ENCODE measurements around the gene C4orf36. TPM values are rescaled to one million over a fixed set of nuclear protein-coding genes. Genes with fewer than 3 reads are reported as not detected.

The C4orf36 gene
- total RNA-seq, 1 experiment from 2014 or later, result 5.3 TPM

- no TSS peak for BruUV-seq (replicated peaks)
- TF ChIP-seq CTCF (conservative IDR thresholded peaks at IDR 0.05; ENCODE audit: low read depth, low read length) (no peak), EZH2 (IDR thresholded peaks at IDR 0.05; ENCODE audit: borderline replicate concordance, low read depth, low read length, poor library complexity, severe bottlenecking) (no peak)
- Histone ChIP-seq H3K4me1 (ENCODE audit: insufficient read depth, low read length, poor library complexity, severe bottlenecking) (peaks cover 9% of the 10 kb centered on the region), H3K9me3 (ENCODE audit: low read depth, low read length, poor library complexity, severe bottlenecking) (no peaks in the 10 kb centered on the region), H3K36me3 (ENCODE audit: insufficient read depth, low read length, poor library complexity, severe bottlenecking) (no peaks in the 10 kb centered on the region), H3K4me3 (ENCODE audit: low read depth, low read length, poor library complexity, severe bottlenecking) (no peak overlapping the region), H3K27me3 (replicated peaks; ENCODE audit: insufficient read depth, low read depth, low read length, poor library complexity) (no peaks in the 10 kb centered on the region), H3K27ac (ENCODE audit: low read depth, low read length, poor library complexity, severe bottlenecking) (no peak overlapping the region)
- CTCF ChIA-PET, result no interaction called here
- intact Hi-C loops (cut with micrococcal nuclease; ENCODE audit: unreplicated experiment), result no loop called here
- POLR2A ChIA-PET (ENCODE audit: low non-redundant PET), result no interaction called here
- DNase-seq (ENCODE audit: low spot score), result no peak
Measured at GRCh38 chr4:86927843-86928395, 35.7 kb upstream of the C4orf36 start.

GRCh38 chr4:86926435-86927086, 34.3 kb upstream of the C4orf36 start:
- H3K36me3 ChIP-seq (ENCODE audit: insufficient read depth, low read length, poor library complexity, severe bottlenecking), result no peaks in the 10 kb centered on the region
- ChIA-PET CTCF (no interaction called here), POLR2A (ENCODE audit: low non-redundant PET) (no interaction called here)
- H3K9me3 ChIP-seq (ENCODE audit: low read depth, low read length, poor library complexity, severe bottlenecking), result no peaks in the 10 kb centered on the region
- BruUV-seq (replicated peaks), result no TSS peak
- H3K4me3 ChIP-seq (ENCODE audit: low read depth, low read length, poor library complexity, severe bottlenecking), result no peak overlapping the region
- H3K4me1 ChIP-seq (ENCODE audit: insufficient read depth, low read length, poor library complexity, severe bottlenecking), result peaks cover 13% of the 10 kb centered on the region
- no peaks in the 10 kb centered on the region for H3K27me3 ChIP-seq (replicated peaks; ENCODE audit: insufficient read depth, low read depth, low read length, poor library complexity)
- DNase-seq (ENCODE audit: low spot score), result no peak
- H3K27ac ChIP-seq (ENCODE audit: low read depth, low read length, poor library complexity, severe bottlenecking), result no peak overlapping the region
- intact Hi-C loops (cut with micrococcal nuclease; ENCODE audit: unreplicated experiment), result no loop called here
- TF ChIP-seq EZH2 (IDR thresholded peaks at IDR 0.05; ENCODE audit: borderline replicate concordance, low read depth, low read length, poor library complexity, severe bottlenecking), result no peak
- TF ChIP-seq CTCF (conservative IDR thresholded peaks at IDR 0.05; ENCODE audit: low read depth, low read length), result no peak

GRCh38 chr4:86924811-86925210, 32.6 kb upstream of the C4orf36 start:
- Histone ChIP-seq H3K4me3 (ENCODE audit: low read depth, low read length, poor library complexity, severe bottlenecking) (no peak overlapping the region), H3K27me3 (replicated peaks; ENCODE audit: insufficient read depth, low read depth, low read length, poor library complexity) (no peaks in the 10 kb centered on the region), H3K27ac (ENCODE audit: low read depth, low read length, poor library complexity, severe bottlenecking) (peak overlapping the region; percentile 59), H3K4me1 (ENCODE audit: insufficient read depth, low read length, poor library complexity, severe bottlenecking) (peaks cover 13% of the 10 kb centered on the region), H3K9me3 (ENCODE audit: low read depth, low read length, poor library complexity, severe bottlenecking) (no peaks in the 10 kb centered on the region), H3K36me3 (ENCODE audit: insufficient read depth, low read length, poor library complexity, severe bottlenecking) (no peaks in the 10 kb centered on the region)
- intact Hi-C loops (cut with micrococcal nuclease; ENCODE audit: unreplicated experiment), result loop anchor here (5.0 kb wide), 2 partner anchors 82 to 312 kb away; no protein-coding TSS in a partner anchor
- peak; percentile 55 for DNase-seq (ENCODE audit: low spot score)
- ChIA-PET CTCF (no interaction called here), POLR2A (ENCODE audit: low non-redundant PET) (interaction anchor here (0.9 kb wide), 1 partner anchor 86 kb away, joined by 4 read pairs; no protein-coding TSS in a partner anchor)
- TF ChIP-seq EZH2 (IDR thresholded peaks at IDR 0.05; ENCODE audit: borderline replicate concordance, low read depth, low read length, poor library complexity, severe bottlenecking) (no peak), CTCF (conservative IDR thresholded peaks at IDR 0.05; ENCODE audit: low read depth, low read length) (no peak)
- no TSS peak for BruUV-seq (replicated peaks)
